Keratinocyte (primary cell): ENCODE data around the gene SLC30A3.

Experiments used
- CTCF ChIP-seq, 3 experiments: IDR thresholded peaks in 1 of 3; conservative IDR thresholded peaks in 1 of 3; optimal IDR thresholded peaks in 1 of 3; 2 replicates in 2 of 3; 3 replicates in 1 of 3; pipeline versions ENCODE3 to v1.5.1; 2011; ENCODE audit warnings: low read length in 3 of 3, mild to moderate bottlenecking in 3 of 3, moderate library complexity in 2 of 3, control low read depth in 1 of 3, inconsistent platforms in 1 of 3; ENCODE audit not compliant: insufficient read depth in 2 of 3; ENCODE audit errors: extremely low read depth in 1 of 3
- EZH2 ChIP-seq: IDR thresholded peaks from one replicate; pipeline ENCODE4 v1.6.1; 2012; ENCODE audit warnings: inconsistent platforms, mild to moderate bottlenecking, low read length, moderate library complexity

GRCh38 chr2:27305516-27305915, 42.7 kb upstream of the SLC30A3 start:
- no peak for TF ChIP-seq CTCF (optimal IDR thresholded peaks at IDR 0.05 in 1 of 3, IDR thresholded peaks at IDR 0.05 in 1 of 3, conservative IDR thresholded peaks at IDR 0.05 in 1 of 3; ENCODE audit: extremely low read depth in 1 of 3, insufficient read depth in 2 of 3, low read length in 3 of 3)
- no peak for TF ChIP-seq EZH2
